Epithelial cell of proximal tubule (primary cell): Measurements from ENCODE around the gene MAGIX. TPM values are rescaled to one million over a fixed set of nuclear protein-coding genes. Genes with fewer than 3 reads are reported as not detected.

Experiments
- DNase-seq: peaks from one replicate; pipeline ENCODE4 v3.0.0-alpha.2; 2011; ENCODE audit warnings: low read depth
- H3K4me3 ChIP-seq: 2 replicates; pipeline ENCODE4 v1.5.1; 2011; ENCODE audit warnings: low read depth, mild to moderate bottlenecking, low read length
- CTCF ChIP-seq: conservative IDR thresholded peaks from 2 replicates; pipeline ENCODE4 v1.5.1; 2012; ENCODE audit warnings: low read depth, mild to moderate bottlenecking, low read length
- total RNA-seq: library from RNA; depleted of rRNA; stranded (reverse); fragments of >200 nt; gene quantifications from 2 replicates; pipeline ENCODE4 v1.2.3, GENCODE V29; 2015

MAGIX gene
- total RNA-seq, 1 donor from 2014 or later = 9.6 TPM

DNA sequence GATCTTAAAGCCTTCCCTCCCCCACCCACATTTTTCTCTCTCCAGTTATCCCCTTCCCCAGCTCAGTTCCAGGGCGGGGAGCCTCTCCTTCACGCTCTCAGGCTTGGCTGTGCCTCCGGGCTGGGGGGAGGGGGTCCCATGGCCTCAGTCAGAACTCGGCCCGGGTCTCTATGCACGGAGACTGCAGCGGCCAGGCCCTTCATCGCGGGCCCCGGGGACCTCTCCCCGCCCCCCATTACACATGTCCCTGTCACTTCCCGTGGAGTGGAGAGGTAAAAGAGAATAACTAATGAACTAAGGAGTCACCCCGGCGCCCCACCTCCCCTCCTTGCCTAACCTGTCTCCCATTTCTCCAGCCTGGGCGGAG lies 24.5 kb downstream of the MAGIX start:
- TF ChIP-seq CTCF = no peak
- no peak overlapping the region for H3K4me3 ChIP-seq
- no peak for DNase-seq

DNA sequence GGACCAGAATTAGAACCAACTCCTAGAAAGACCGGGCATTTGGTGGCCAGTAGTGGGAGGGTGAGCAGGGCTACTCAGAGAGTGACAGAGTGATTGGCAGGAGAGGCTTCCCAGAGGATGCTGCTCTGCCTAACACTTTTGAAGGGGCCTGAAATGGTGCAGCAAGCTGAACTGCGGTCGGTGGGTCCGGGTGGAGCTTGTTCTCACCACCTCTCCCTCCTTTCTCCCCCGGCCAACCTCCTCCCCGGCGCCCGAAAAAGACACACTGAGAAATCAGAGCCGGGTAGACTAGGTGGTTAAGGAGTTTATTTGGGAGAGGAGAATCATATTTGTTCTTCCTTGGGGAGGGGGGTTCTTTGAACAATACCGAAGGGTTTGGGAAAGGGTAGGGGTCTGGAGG lies 25.0 kb downstream of the MAGIX start:
- DNase-seq = no peak
- H3K4me3 ChIP-seq = no peak overlapping the region
- TF ChIP-seq CTCF = no peak

- TF ChIP-seq CTCF = no peak
- DNase-seq = no peak
- H3K4me3 ChIP-seq = no peak overlapping the region
Measured at GRCh38 chrX:49188468-49189076, 26.0 kb downstream of the MAGIX start.

- no peak for TF ChIP-seq CTCF
- no peak for DNase-seq
- H3K4me3 ChIP-seq = peak overlapping the region; percentile 61
Measured at GRCh38 chrX:49189606-49190005, 27.0 kb downstream of the MAGIX start.

DNA sequence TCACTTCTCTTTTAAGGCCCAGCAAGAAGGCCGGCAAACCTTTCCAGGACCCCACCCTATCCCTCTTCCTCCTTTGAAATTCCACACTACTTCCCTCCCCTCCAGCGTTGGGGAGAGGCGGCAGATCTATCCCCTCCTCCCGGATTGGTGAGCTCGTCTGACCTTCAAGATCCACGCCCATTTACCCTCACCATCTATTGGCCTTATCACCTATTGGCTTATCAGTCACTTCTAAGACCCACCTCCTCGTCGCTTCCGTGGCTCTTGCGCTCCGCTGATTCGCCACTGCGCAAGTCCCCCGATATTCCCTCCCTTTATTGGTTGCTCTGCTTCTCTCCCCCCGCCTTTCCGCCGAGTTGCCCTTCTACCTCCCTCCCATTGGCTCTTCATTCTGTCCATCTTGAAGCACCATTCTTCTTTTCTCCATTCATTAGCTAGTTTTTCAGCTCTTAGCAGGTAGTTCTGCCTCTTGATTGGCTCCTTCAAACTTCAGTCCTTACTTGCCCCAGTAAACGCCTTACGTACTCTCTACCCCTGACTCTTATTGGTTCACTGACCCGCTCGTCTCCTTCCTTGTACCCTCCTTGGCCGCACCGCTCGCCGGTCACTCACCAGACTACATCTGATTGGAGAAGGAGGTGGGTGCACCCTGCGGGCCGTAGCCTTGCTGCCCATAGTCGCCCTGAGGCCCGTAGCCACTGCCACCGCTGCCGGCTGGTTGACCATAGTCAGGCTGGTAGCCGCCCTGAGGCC lies 28.4 kb downstream of the MAGIX start:
- DNase-seq = peak; percentile 99
- H3K4me3 ChIP-seq = peak overlapping the region; percentile 79
- no peak for TF ChIP-seq CTCF

DNA sequence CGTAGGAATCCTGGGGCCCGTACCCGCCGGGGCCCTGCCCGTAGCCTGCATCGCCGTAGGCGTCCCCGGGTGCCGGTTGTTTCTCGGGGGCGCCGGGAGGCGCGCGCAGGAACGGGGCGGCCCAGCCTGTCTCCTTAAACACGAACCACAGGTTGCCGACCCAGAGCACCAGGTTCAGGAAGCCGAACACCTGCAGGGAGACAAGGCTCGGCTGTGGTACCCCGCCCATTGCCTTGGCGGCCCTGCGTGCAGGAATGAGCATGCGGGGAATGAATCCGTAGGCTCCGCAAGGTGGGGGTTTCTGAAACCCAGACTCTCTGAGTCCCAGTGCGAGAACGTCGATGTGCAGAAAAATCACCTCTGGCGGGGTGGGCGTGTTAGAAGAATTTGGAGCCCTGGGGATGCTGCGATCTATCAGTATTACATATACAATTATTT lies 29.0 kb downstream of the MAGIX start:
- no peak for DNase-seq
- H3K4me3 ChIP-seq = peak overlapping the region; percentile 79
- no peak for TF ChIP-seq CTCF
